Hematopoietic multipotent progenitor cell treated with erythropoietin and hydrocortisone succinate and interleukin-3 and kit ligand, for 8 days (in vitro differentiated cells): ENCODE results near the gene NLK.
"Not testable (repeated sequence)": the region's sequence is repeated elsewhere in the genome, so short reads cannot be mapped to it uniquely, and the experiment has no call there.

Source experiments
- DNase-seq: peaks from one replicate; pipeline ENCODE4 v3.0.0-alpha.2; 2015

NLK gene

DNA sequence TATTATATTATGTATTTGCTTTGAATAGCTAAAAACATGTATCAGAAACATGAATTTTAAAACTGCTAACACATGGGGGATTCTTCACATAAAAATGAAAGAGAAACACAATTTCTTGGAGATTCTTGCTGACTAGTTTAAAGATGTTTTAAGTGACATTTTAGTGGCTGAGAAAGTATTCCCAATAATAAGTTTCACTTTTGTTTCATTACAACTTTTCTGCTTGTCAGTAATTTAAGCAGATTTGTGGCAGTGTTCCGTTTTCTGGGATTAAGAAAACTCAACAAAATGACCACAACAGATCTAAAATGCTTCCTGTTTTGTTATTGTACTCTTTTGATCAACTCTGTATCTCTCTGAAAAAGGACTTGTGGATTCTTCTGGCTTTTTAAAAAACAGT, 75.9 kb downstream of the NLK start:
- DNase-seq: peak; percentile 32

DNA sequence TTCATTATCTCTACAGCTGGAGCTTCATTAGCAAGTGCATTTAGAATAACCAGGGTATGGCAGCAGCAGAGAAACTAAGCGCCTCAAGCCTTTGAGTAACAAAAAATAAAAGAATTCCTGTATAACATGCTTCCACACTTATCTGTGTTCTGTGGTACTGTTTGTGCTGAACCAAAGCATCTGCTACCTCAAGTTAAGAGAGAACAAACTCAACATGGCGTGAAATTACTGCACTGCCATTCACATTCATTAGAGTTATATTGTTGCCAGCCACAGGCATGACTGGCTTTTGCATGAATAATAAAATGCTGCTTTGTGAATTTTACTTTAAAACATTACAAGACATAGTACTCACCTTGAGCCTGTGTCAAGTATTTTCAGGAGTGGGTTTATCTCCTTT, 76.6 kb downstream of the NLK start:
- DNase-seq: peak; percentile 26

GRCh38 chr17:28119560-28119959, 77.1 kb downstream of the NLK start:
- DNase-seq: no peak

- DNase-seq: no peak
Measured at GRCh38 chr17:28120766-28121165, 78.3 kb downstream of the NLK start.

DNA sequence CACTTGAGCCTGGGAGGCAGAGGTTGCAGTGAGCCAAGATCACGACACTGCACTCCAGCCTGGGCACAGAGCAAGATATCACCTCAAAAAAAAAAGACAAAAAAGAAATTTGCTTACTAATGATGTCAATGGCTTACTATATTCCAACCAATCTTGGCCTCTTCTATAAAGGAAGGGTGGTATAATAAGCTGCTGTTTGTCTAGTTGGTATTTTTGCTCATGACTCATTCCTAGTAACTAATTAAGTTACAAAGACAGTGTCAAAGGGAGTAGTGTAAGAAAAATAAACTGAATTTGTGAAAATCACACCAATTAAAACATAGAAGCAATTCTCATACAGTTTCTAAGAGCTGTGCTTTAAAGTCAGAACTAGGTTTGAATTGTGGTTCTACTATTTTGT, 82.5 kb downstream of the NLK start:
- DNase-seq: no peak

DNA sequence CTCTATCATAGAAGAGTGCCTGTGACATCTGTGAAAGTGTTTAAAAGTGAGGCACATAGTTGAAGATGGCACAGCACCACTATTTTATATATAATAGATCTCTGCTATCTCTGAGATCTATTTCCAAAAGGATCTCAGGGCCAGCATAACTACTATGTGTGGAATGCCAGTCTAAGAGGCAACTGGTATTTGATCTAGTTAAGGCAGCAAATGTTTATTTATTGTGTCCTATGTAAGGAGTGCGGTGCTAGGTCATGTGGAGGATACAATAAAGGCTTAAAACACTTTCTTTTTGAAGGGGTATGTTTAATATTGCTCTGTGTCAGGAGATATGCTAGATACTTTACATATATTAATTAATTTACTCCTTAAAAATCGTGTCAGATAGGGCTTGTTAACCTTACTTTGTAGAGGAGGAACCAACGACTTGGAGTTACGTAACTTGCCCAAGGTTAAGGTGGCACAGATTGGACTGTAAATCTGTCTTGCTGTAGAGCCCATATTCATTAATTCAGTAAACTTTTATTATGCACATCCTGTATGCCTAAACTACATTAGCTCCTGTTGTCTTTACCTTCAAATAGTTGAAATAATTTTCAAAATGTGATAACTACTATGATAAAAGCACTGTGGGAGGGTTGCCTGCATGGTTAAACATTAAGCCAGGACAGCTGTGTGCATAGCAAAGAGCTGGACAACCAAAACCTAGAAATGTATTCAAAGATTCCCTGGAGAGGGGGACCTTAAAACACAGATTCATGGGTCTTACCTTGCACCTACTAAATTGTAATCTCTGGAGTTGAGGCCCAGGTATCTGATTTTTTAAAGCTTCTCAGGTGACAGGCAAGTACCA, 83.3 kb downstream of the NLK start:
- DNase-seq: no peak

GRCh38 chr17:28127196-28127595, 84.7 kb downstream of the NLK start:
- peak; percentile 82 for DNase-seq

GRCh38 chr17:28128779-28129178, 86.3 kb downstream of the NLK start:
- DNase-seq: no peak

DNA sequence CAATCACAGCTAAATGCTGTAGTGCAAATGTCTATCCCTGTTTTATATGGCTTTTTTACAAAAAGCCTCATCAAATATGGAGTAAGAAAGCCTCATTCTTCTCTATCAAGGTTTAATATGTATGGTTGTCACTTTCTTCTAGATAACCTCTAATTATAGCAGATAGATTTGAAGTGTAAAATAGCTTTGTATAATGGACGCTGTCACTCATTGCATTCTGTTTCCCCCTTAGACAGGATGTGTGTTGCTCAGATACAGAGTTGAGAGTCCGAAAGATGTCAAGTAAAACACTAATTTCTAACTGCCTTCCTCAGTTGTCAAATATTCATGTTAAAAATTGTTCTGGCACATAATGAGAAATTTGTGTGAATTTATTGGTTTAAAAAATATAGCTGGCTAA, 88.0 kb downstream of the NLK start:
- no peak for DNase-seq

- no peak for DNase-seq
Measured at GRCh38 chr17:28131599-28131998, 89.1 kb downstream of the NLK start.

DNA sequence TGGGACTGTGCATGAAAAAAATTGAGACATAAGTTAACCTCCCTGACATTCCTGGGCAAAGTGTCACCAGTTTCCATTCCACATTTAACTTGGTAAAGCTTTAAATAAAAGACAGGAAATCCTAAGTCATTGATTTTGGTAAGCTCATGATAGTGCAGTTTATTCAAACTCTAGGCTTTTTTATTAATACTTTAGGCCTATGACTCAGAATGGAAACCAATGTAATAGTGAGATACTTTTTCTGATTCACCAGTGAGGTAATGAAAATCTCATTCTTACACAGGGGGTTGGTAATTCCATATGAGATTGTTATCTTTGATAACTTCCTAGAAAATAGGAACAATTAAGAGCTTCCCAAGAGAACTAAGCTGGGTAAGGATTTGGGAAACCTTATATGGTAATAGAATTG, 91.1 kb downstream of the NLK start:
- no peak for DNase-seq

GRCh38 chr17:28136923-28137322, 94.4 kb downstream of the NLK start:
- DNase-seq: peak; percentile 43

- DNase-seq: no peak
Measured at GRCh38 chr17:28139822-28140221, 97.3 kb downstream of the NLK start.

GRCh38 chr17:28141313-28141712, 98.8 kb downstream of the NLK start:
- no peak for DNase-seq

DNA sequence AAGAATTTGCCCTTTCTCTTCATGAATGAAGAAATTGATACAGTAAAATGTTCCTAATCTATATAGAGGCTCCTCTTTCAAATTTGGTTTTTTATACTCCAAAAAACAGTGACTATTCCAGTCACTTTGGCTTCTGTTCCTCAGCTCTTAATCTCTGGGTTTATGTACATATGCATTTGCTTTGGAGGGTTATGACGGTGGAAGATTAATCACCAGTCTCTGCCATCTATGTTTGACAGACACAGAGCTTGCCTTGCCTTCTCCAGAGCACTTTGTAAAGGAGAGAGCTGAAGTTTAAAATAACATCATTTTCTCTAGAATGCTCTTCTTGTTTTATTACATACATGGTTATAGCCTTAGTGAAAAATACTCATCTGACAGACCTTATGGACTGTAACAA, 99.3 kb downstream of the NLK start:
- no peak for DNase-seq

DNA sequence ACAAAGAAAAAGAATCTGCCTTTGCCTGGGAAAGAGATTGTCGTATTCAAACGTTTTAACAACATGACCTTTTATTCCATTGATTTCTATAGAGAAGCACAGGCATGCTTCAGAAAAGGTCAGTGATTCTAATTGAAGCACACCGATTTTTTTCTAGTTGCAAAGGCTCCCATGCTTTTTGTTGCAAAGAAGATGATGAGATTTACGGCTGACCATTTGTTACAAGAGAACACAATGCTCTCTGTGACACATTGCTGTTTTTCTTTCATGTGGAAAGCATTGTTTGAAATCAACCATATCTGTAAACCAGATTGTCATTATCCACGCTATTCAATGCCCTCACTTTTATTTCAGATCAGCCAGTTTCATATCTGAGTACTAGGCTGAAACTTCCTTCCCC, 99.8 kb downstream of the NLK start:
- no peak for DNase-seq

GRCh38 chr17:28144019-28144418, 101.5 kb downstream of the NLK start:
- DNase-seq: no peak

- no peak for DNase-seq
Measured at GRCh38 chr17:28145348-28145747, 102.9 kb downstream of the NLK start.

DNA sequence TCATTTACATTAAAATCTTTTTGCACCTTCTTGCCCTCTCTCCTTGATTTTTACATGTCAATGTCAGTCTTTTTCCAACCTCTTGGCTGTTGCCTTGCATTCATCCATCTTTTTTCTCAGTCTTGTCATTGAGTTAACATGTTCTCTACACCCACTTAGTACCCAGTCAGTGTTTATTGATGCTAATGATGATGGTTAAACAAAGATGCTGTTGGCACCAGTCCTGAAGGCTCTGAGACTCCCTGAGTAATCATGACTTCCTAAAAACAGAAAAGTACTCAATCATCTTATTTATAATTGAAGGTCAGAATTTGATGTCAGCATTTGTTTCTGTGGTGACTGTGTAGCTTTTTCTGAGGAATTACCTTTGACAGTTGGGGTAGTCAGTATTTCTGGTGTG, 104.5 kb downstream of the NLK start:
- DNase-seq: no peak

DNA sequence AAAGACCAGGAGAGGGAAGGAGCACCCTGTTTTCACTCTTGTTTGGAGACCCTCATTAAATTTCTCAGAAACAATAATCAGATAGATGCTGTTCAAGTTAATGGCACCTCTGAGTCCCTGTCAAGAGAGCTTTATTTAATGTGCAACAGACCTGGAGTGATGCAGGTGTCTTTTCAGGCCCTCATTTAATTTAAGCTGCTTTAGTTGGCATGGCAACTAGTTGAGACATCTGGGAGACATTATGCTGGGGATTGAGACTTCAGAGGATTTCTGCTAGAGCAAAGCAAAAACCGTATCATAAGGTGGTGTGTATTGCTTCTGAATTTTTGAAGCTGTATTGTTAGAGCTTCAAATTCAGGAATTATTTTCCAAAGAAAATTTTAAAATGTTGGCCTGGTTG, 108.5 kb downstream of the NLK start:
- DNase-seq: no peak

GRCh38 chr17:28154214-28154613, 111.7 kb downstream of the NLK start:
- no peak for DNase-seq

DNA sequence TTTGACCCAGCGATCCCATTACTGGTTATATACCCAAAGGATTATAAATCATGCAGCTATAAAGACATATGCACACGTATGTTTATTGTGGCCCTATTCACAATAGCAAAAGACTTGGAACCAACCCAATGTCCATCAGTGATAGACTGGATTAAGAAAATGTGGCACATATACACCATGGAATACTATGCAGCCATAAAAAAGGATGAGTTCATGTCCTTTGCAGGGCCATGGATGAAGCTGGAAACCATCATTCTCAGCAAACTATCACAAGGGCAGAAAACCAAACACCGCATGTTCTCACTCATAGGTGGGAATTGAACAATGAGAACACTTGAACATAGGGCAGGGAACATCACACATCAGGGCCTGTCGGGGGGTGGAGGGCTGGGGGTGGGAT, 112.9 kb downstream of the NLK start:
- not testable (repeated sequence) for DNase-seq

DNA sequence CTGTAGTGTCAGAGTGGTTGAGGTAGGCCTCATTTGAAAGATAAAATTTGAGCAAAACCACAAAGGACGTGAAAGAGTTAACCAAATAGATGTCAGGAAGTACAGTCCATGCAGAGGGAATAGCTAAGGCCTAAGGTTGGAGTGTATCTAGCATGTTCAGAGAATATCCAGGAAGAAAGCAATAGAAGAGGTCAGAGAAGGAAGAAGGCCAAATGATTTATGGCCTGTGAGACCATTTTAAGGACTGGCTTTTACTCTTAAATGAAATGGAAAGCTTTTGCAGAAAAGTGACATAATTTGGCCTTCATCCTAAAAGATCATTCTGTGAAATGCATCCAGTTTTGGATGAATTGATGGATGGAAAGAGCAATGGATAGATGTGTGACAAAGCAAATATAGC, 116.5 kb downstream of the NLK start:
- no peak for DNase-seq

- no peak for DNase-seq
Measured at GRCh38 chr17:28159924-28160323, 117.4 kb downstream of the NLK start.

DNA sequence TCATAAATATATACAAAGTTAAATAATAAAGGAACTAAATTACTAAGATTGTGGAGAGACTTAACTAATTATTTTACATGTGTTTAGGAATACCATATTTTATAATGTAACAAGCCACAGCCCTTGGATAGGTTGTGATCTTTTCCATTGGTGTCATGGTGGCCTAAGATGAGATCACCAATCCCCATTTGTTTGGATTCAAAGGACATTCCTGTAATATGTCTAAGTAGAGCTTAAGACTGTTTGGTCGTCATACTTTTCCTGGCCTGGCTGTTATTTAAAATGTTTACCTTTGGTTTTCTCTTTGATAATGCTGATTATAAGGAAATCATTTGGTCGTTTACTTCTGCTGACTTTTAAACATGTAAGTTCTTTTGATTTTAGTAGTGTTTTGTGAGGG, 118.1 kb downstream of the NLK start:
- no peak for DNase-seq
